Measurements from ENCODE around the gene RTP1.
"Not testable (repeated sequence)": the region's sequence is repeated elsewhere in the genome, so short reads cannot be mapped to it uniquely, and the experiment has no call there.

The RTP1 gene, protein sequence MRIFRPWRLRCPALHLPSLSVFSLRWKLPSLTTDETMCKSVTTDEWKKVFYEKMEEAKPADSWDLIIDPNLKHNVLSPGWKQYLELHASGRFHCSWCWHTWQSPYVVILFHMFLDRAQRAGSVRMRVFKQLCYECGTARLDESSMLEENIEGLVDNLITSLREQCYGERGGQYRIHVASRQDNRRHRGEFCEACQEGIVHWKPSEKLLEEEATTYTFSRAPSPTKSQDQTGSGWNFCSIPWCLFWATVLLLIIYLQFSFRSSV

DNA sequence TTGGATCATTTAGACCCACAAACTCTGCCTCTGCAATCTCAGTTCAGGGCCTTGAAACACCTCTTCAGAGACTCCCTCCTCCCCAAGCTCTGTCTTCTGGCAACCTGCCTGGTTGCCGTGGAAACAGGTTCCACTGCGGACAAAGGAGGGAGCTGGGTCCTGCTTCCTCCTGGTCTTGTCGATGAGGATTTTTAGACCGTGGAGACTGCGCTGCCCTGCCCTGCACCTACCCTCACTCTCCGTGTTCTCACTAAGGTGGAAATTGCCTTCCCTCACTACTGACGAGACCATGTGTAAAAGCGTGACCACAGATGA lies at the start of gene RTP1:
RTP1 (plus strand) TSS at position 152 of the 315 bp plus-strand sequence; CDS start at position 182, 30 bp downstream.
- DNase-seq (ENCODE audit: low spot score): no peak

DNA sequence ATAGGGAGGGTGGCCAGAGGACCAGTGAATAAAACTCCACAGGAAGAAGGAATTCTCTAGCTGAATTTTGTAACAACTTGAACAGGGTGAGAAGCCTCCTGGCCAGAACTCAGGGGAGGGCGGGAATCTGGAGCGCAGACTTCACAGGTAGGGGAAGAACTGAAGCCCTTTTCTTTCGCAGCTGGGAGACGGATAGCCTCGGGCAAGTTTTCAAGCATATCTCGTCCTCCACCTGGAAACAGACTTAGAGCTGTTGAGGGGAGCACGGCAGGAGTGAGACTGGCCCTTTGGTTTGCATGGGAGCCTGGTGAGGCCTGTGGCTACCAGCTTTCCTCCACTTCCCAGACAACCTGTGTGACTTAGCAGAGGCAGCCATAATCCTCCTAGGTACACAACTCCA lies 47.1 kb upstream of the RTP1 start:
- no peak for DNase-seq (ENCODE audit: low spot score)

DNA sequence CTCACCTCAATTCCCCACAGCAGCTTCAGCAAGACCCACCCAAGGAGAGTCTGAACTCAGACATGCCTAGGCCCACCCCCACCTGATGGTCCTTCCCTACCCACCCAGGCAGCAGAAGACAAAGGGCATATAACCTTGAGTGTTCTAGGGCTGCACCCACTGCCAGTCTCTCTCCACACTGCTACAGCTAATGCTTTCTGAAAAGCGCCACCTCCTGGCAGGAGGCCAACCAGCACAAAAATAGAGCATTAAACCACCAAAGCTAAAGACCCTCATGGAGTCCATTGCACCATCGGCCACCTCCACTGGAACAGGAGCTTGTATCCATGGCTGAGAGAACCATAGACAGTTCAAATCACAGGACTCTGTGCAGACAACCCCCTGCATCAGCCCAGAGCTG lies 46.7 kb upstream of the RTP1 start:
- peak; percentile 53 for DNase-seq (ENCODE audit: low spot score)

DNA sequence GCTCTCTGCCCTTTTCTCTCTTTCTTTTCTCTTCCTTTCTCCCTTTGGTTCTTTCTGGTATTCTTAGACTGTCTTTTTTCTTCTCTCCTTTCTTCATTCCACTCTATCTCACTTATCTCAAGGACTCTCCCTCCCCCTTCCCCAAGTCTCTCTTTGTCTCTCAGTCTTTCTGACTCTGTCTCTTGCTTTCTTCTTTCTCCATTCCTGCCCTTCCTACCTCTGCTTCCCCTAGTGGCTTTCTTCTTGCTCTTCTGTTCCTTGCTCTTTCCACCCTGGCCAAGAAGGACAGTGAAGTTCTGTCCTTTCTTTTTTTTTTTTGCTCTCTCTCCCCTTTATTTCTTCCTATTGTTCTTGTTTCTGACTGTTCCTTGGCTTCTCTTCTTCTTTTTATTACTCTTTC lies 35.7 kb upstream of the RTP1 start:
- no peak for DNase-seq (ENCODE audit: low spot score)

DNA sequence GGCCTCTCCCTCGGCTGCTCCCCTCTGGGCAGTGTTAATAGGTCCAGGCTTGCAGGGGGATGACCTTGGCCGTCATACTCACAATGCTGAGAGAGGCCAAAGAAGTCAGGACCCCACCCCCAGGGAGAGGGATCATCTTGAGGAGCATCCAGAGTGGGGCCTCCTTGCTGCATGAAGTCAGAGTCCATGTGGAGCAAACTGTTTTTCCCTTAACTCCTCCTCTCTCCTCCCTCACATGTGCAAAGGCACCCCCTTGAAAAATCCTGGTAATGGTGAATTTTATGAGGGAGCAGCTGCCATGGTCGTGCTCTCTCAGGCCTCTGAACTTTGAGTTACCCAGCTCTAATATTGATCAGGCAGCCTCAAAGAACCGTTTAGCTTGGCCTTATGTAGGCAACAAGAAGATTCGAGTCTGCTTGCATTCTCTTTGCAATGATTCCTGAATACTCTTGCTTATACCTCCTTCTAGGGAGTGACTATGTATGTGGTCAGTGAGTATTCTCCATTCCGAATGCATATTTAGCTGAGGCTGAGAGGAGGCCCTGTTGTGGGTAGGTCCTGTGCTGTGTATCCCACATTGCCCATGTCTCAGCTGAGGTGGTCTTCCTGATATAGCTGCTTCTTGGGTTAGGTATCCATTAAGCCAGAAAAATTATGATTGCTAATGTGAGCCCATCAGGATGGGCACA lies 34.9 kb upstream of the RTP1 start:
- no peak for DNase-seq (ENCODE audit: low spot score)

DNA sequence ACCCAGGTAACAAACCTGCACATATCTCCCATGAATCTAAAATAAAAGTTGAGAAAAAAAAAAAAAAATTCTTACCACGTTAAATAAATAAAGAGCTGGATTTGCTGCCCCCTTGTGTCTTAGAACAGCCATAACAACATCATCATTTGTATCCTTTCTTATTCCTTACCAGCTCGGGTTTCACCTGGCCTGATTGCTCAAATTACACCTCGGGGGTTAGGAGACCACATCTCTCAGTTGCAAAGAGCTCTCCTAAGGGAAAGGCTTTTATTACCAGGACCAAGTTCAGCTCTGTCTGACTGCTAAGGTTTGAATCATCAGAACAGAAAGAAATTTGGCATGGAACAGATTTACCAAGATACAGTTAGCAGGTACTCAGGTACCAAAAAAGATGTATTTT lies 32.1 kb upstream of the RTP1 start:
- DNase-seq (ENCODE audit: low spot score): peak; percentile 62

DNA sequence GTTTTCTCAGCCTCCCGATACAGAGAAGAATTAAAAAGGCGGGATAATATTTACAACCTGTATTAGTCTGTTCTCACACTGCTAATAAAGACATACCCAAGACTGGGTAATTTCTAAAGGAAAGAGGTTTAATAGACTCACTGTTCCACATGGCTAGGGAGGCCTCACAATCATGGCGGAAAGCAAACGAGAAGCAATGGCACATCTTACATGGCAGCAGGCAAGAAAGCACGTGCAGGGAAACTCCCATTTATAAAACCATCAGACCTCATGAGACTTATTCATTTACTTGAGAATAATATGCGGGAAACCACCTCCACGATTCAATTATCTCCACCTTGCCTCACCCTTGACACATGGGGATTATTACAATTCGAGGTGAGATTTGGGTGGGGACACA lies 30.5 kb upstream of the RTP1 start:
- DNase-seq (ENCODE audit: low spot score): no peak

DNA sequence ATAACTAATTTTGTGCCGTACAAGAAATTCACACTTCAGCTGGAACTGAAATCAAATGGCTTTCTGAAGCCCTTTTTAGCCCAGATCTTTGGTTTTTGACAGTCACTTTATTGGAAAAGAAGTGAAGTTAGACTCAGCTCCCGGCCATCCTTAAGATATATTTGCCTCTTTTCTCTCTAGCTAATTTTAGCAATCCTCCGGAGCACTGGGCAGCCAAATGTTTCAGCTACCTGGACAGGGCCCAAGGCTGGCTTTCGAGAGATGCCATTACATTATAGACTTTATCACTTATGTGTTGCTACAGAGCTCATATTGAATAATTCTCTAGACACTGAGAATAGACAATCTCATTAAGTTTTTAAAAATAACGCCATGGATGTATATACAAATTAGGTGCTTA lies 29.5 kb upstream of the RTP1 start:
- no peak for DNase-seq (ENCODE audit: low spot score)

DNA sequence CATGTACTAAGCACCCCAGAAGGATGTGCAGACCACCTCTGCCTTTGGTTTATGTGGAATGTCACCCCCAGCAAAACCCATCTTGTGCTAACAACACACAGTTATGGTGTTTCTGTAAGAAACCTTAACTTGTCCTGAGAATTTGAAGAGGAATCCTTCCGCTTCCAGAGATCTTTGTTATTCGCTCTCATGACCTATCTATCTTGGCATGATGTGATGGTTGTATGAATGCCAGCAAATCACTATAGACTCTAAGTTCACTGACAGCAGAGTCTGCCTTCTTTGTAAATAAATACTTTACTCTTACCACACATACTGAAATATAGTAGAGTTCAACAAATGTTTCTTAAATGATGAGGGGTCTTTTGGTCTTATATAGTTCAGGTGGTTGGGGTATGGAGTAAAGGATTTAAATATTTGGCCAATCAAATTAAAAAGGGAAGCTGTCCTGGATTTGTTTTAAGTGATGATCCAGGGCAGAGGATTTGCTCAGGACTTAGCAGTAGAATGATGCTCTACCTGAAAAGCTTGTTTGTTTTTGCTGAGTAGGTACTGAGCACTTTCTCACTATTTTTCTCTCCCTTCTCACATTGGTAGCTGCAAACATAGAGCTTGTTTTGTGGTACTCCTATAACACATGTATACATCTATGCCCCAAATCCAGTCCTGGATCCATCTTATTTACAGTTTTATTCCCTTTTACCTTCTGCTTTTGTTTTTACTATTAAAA lies 27.9 kb upstream of the RTP1 start:
- DNase-seq (ENCODE audit: low spot score): no peak

DNA sequence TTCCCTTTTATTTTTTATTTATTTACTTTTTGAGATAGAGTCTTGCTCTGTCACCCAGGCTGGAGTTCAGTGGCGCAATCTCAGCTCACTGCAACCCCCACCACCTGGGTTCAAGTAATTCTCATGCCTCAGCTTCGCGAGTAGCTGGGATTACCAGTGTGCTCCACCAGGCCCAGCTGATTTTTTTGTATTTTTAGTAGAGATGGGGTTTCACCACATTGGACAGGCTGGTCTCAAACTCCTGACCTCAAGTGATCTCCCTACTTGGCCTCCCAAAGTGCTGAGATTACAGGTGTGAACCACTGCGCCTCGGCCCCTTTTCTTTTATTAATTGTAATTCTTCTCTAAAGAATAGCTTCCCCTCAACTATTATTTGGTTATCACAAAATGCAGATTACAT lies 26.4 kb upstream of the RTP1 start:
- not testable (repeated sequence) for DNase-seq (ENCODE audit: low spot score)

DNA sequence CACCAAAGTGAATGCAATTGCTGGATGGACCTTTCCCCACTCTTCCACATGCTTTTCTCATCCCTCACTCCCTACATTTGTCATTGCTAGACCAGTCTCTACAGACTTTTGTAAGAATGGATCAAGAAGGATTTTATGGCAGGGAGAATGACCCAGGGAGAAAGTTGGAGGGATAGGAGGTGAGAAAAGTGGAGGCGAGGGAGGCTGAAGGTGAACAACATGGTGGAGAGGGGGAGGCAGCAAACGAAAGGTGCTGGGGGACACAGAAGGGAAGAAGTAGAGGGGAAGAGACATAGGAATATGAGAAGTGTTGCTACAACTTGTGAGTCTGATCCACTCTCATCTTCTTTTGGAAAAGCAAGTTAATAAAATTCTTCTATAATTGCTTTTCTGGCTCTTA lies 24.4 kb upstream of the RTP1 start:
- no peak for DNase-seq (ENCODE audit: low spot score)

DNA sequence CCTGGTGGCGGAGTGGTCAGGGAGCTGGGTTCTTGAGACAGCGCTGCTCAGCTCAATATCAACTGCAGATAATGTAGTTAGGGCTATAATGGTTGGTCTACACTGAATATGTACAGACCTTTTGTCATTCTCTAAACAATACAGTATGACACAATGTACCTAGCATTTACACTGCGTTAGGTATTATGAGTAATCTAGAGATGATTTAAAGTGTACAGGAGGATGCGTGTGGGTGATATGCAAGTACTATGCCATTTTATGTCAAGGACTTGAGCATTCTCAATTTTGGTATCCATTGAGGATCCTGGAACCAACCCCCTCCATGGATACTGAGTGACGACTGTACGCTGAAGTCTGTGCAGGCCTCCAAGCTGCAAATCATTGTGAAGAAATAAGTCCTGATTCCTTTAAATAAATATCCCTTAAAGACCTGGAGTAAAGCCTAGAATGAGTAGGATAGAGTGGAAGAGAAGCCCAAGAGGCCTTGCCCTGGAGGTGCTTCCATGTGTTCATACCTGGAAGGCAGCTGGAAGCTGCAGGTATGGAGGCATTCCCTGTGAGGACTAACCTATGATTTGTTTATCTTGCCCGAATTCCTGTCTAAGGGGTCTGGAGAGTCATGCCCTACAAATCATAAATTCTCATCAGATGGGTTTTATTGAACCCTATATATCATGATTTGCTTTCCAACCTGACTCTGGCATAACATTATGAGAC lies 15.7 kb upstream of the RTP1 start:
- DNase-seq (ENCODE audit: low spot score): no peak

DNA sequence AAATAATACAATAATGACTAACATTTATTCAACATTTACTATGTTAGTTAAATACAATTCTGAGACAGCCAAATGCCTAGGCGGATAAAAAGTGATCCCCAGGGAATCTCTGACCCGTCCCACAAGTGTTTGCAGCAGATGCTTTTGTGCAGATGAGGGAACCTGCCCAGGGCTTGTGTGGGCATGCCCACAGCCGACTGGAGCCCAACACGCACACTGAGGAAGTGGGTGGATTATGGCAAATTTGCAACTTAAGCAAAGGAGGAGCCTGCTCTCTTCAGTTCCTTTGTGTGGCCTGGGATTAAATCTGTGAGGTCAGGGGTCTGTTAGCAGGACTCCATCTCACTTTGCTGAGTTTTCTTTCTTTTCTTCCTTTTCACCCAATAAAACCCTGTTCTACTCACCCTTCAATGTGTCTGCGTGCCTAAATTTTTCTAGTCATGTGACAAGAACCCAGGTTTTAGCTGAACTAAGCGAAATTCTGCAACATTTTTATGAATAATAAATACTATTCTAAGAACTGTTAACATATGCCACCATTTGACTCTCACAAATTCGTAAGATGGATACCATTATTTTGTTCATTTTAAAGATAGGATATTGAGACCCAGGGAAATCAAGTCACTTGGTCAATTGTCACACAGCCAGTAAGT lies 13.9 kb upstream of the RTP1 start:
- no peak for DNase-seq (ENCODE audit: low spot score)

DNA sequence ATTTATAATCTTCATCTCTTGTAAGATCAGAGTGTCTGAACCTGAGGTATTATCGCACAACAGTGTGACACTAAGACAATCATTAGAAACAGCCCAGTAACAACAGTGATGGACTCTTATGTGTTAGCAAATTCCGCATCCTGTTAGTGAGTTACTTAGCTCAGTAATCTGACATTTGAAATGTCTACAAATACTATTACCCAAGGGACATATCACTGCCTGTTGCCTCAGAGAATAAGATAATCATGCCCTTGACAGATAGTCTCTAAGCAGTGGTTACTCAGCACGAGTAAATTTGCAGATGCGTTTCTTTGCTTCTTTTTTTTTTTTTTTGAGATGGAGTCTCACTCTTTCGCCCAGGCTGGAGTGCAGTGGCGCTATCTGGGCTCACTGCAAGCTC lies 13.4 kb upstream of the RTP1 start:
- no peak for DNase-seq (ENCODE audit: low spot score)

DNA sequence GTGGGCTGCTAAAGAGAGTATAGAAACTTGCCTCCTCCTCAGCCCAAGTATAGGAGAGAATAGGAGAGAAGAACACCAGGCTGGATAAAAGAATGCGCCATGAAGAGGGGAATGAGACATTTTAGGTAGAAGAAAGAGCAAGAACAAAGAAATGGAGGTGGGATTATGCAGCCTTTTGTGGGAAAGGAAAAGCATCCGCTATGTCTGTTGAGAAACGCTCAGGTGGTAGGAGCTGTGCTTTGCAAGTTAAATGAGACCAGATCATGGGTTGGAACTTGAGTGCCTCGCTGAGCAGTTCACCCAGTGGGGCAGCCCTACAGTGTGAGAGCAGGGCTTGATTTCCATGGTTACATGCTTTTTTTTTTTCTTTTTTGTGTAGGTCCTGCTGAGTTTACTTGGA lies 11.5 kb upstream of the RTP1 start:
- DNase-seq (ENCODE audit: low spot score): no peak

DNA sequence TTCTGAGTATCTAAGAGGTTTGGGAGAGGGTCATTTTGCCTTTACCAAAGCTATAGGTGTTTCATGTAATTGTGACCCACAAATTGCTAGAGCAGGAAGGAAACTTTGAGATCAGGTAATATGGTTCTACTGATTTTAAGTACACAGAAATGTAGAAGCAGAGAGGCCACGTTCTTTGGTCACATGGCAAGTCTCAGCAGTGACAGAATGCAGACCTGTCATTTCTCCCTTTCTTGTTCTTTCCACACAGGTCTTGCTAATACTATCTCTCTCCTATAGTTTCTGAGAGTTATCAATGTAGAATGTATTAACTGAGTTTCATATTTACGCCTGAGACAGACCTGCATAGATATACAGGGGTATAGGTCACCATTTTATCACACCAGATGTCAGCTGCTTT lies 10.9 kb upstream of the RTP1 start:
- DNase-seq (ENCODE audit: low spot score): no peak

DNA sequence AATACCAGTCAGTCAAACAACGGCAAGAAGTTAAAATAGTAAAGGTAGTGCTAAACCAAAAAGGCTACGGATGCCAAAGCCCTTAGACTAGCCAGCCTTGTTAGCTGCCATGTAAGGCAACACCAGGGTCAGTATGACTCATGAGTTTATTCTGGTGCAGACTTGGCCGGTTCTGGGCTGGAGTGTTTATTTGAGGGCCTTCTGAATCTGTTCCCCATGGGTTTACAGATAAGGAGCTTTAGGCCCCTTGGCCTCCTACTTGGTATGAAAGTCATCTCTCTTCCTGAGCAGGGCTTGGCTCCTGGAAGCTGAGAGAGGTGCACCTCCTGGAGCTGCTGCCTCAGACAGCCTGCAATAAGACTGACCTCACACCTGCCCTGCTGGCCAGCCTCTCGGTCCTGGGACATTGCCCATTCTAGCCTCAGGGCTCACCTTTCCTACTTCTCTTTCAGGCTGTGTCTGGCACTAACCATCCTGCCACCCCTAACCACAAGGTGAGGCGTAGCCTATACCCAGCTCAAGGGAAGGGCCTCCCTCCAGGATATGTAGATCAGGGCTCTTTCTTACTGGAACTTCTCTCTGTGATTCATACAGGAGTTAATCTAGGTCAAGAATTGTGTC lies 10.4 kb upstream of the RTP1 start:
- DNase-seq (ENCODE audit: low spot score): no peak

DNA sequence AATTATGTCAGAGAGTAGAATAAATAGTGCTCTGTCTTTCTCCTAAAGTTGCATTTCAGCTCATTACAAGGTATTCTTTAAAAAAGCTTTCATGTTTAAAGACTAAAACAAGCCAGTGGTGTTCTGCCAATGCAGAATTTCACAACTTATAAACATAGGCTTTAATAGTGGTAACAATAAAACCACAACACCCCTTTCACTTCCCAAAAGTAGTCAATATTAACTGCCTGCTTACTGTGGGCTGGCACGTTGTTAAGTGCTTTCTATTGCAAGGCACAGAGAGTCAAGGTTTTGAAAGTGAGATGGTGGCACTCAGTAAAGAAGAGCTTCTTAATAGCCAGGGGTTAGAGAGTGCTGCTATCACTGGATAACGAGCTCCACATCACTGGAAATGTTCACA lies 8.4 kb upstream of the RTP1 start:
- no peak for DNase-seq (ENCODE audit: low spot score)

DNA sequence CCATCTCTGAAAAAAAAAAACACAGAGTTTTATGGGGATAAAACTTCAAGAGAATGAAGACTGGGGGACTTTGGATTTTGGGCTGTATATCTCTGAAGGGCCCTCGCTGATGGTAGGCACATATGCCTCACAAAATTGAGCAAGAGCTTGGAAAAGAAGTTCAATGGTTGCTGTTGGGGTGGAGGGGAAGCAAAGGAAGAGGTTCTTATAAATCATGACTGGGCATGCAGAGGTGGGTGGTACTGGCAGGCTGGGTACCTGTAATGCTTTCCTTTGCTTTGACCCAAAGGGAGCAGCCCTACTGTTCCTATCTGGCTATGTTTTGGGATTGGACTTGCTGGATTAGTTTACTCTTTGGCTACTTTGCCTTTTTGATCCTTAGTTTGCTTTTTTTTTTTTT lies 6.0 kb upstream of the RTP1 start:
- no peak for DNase-seq (ENCODE audit: low spot score)

DNA sequence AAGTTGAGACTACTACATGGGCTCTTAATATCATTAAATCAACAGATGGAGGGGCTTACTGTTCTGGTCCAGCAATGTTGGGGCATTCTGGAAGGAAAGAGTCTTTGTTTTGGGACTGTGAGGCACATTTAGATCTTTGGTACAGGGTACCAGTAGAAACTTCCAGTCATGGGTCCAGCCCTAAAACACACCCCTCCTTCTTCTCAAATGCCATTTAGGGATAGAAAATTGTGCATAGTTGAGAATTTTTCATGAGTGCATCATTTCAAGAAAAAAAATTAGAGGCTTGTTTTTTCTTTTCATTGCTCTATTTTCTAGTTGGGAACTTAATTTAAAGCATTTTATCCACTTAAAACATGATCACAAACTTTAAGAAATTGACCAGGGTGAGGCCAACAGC lies 4.1 kb upstream of the RTP1 start:
- DNase-seq (ENCODE audit: low spot score): no peak

DNA sequence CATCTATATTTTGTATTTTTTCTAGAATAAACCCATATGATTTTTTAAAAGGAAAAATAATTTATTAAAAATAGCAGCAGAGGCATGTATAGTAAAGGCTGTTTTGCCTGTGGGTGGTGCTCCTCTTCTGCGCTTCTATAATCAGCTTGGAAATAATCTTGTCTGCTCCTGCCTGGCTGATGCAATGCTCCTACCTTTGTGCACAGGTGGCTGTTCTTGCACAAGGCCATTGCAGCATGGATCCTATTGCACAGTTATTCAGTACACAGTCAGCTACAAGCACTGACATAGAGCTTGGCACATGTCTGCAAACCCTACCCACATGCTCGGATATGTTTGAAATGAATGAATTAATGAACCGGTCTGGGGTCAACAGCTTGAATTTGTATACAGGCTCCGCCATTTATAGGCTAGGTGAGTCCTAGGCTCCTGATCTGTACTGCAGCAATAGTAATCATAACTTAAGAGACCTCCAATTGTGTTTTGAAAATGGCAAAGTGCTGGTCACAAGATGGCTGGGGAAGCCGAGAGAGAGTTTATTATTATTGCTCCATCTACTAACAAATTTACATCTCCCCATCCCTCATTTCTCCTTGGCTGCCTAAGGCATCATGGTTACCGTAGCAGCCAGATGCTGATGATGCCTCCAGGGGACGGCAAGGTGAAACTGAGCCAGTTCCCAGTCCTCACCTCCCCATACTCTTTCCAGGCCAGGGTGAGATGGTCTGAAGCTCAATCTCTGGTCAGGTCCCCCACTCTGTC lies 532 bp upstream of the RTP1 start:
- no peak for DNase-seq (ENCODE audit: low spot score)
